Choroid plexus epithelial cell (primary cell): ENCODE data around the gene CLDN19.

ENCODE experiments used
- DNase-seq: peaks from one replicate; pipeline ENCODE4 v3.0.0-alpha.2; 2010; ENCODE audit warnings: low read depth
- H3K4me3 ChIP-seq: 2 replicates; pipeline ENCODE4 v1.5.1; 2011; ENCODE audit warnings: low read depth, mild to moderate bottlenecking, control low read depth, low read length, moderate library complexity
- TF ChIP-seq, protein P1 (sequence below): conservative IDR thresholded peaks from 2 replicates; pipeline ENCODE4 v1.5.1; 2011; ENCODE audit warnings: low read depth, mild to moderate bottlenecking, control low read depth, inconsistent platforms, low read length, moderate library complexity

Gene CLDN19

DNA sequence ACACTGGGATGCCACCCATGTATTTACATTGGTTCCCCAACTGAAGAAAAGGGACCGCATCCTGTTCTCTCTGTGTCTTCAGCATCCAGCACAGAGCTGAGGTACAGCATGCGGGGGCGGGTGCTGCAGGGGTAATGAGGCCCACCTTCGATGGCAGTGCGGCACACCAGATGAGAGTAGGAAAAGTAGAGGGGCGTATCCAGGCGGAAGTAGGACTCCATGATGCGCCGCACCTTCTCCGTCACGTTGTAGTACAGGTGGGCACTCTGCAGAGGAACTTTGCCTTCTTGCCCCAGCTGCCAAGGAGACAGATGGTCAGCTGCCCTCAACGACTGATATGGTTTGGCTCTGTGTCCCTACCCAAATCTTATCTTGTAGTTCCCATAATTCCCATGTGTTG, 10.0 kb upstream of the CLDN19 start:
- DNase-seq, result no peak
- H3K4me3 ChIP-seq, result no peak overlapping the region
- TF ChIP-seq, protein P1, sequence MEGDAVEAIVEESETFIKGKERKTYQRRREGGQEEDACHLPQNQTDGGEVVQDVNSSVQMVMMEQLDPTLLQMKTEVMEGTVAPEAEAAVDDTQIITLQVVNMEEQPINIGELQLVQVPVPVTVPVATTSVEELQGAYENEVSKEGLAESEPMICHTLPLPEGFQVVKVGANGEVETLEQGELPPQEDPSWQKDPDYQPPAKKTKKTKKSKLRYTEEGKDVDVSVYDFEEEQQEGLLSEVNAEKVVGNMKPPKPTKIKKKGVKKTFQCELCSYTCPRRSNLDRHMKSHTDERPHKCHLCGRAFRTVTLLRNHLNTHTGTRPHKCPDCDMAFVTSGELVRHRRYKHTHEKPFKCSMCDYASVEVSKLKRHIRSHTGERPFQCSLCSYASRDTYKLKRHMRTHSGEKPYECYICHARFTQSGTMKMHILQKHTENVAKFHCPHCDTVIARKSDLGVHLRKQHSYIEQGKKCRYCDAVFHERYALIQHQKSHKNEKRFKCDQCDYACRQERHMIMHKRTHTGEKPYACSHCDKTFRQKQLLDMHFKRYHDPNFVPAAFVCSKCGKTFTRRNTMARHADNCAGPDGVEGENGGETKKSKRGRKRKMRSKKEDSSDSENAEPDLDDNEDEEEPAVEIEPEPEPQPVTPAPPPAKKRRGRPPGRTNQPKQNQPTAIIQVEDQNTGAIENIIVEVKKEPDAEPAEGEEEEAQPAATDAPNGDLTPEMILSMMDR, result no peak

GRCh38 chr1:42748461-42749410, 8.7 kb upstream of the CLDN19 start:
- TF ChIP-seq, protein P1, result no peak
- DNase-seq, result no peak
- H3K4me3 ChIP-seq, result no peak overlapping the region

- no peak overlapping the region for H3K4me3 ChIP-seq
- TF ChIP-seq, protein P1, result no peak
- no peak for DNase-seq
These were observed 8.0 kb upstream of the CLDN19 start for GRCh38 chr1:42748021-42748420.

DNA sequence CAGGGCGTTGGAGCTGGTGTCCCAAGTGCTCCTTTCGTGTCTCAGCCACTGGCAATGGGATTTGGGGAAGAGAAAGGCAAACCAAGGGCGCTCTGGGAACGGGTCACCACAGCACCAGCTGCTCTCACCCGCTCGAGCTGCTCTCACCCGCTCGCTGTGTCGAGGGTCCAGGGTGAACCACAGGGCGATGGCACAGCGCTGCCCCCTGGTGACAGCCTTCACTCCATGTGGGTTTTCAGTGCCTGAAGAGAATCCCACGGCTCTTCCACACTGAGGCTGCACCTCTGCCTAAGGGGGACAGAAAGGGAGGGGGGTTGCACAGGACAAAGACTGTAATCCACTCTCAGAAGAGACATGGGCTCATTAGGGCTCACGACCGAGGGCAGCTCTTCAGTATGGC, 7.1 kb upstream of the CLDN19 start:
- TF ChIP-seq, protein P1, result peak; percentile 76
- peak; percentile 33 for DNase-seq
- H3K4me3 ChIP-seq, result no peak overlapping the region

- TF ChIP-seq, protein P1, result no peak
- H3K4me3 ChIP-seq, result no peak overlapping the region
- DNase-seq, result no peak
These were observed 6.5 kb upstream of the CLDN19 start for GRCh38 chr1:42746436-42747105.

DNA sequence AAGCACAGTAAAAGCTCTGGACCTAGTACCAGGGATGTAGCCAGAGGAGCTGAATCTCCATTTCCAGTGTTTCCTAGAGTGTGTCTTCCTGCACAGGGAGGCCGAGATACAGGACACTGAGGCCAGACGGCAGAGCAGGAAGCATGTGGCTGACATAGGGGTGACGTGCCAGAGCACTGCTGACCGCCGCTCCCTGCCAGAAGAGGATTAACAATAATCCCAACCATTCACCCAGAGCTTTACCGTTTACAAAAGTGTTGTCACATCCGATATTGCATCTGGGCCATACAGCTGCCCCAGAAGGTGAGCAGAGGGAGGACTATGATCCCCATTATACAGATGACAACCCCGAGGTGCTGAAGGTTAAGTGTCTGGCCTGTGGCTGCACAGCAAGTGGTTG, 5.8 kb upstream of the CLDN19 start:
- no peak overlapping the region for H3K4me3 ChIP-seq
- TF ChIP-seq, protein P1, result no peak
- DNase-seq, result no peak
